Measurements from ENCODE around the gene BICDL1.

BICDL1 gene

DNA sequence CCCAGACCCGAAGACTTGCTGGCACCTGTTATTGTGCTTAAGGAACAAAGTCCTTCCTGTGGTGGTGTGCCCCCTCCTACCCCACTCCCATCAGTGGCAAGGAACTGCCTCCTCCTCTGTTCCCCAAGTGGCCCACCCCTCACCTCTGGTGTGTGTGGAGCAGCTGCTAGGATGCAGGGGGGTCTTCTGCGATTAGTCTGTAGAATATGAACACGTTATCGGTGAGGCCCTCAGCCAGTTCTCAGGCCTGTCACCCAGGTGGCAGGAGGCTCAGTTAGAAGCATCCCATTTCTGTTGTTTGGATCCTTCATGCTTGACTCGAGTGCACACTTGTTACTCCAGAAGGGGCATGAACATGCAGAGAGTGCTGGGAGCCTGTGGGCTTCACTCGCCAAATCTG lies 88.2 kb downstream of the BICDL1 start:
- no peak for ATAC-seq
- DNase-seq (ENCODE audit: low spot score in 2 of 2): no peak
- peaks cover 96% of the 10 kb centered on the region for H3K36me3 Mint-ChIP-seq
- H3K4me1 Mint-ChIP-seq: peaks cover 5% of the 10 kb centered on the region
- no peak overlapping the region for H3K27ac Mint-ChIP-seq
- no peak overlapping the region for H3K4me3 Mint-ChIP-seq
- H3K9me3 Mint-ChIP-seq: no peaks in the 10 kb centered on the region

DNA sequence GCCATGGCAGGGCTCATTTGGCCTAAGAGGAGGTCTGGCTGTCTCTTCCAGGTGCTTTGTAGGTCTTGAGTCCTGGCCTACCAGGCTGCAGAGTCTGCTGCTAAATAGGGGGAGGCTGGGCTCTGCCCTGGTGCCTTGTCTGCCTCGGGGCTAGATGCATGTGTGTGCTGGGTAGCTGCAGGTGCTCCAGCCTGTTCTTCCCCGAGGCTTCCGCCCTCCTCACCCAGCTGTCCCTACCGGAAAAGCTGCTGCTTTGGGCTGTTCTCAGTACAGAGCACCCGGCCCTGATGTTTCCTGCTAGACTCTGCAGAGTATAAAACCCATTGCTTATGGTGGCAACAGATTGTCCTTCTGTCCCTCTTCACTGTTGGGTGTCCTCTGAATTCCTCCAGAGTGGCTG lies 89.8 kb downstream of the BICDL1 start:
- DNase-seq (ENCODE audit: low spot score in 2 of 2): no peak
- Mint-ChIP-seq H3K36me3 (peaks cover 96% of the 10 kb centered on the region), H3K4me1 (peaks cover 5% of the 10 kb centered on the region), H3K27ac (peak overlapping the region; percentile 82), H3K4me3 (no peak overlapping the region), H3K9me3 (no peaks in the 10 kb centered on the region)
- ATAC-seq: no peak

DNA sequence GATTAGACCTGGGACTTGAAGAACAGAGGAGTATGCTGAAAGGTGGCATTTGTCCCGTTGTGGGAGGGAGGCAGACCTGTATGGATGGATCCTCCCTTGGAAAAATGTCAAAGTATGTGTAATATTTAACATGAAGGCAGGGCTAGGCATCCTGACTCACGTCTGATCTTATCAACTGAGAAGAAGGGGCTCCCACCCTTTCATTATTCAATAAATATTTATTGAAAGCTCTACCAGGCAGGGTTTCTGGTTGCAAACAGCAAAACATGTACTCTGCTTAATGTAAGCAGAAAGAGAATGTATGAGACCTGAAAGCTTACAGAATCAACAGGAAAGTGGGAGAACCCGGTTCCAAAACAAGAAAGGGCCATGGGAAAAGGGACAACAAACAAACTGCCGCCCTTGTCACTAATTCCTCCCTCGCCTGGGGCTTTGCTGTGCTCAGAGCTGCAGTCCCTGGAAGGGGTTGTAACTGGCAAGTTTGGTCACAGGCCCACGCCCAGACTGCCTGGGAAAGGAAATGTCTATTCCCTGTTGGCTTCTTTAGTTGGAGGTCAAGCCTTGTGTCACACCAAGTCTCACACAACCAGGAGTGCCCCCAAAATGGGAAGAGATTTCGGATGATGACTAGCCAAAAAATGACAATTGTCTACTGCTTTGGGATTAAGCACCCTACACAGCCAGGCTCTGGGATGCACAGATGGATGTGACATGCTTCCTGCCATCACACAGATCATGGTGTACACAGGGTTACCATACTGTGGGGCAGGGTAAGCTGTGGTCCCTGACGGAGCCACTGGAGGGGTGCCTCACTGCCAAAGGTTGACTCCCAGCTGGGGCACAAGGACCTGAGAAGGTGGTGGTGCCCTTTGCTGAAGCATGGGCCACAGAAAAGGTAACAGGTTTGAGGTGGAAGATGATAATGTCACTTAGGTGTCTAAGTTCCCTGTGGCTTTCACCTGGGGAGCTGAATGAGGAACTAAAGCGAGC lies 90.7 kb downstream of the BICDL1 start:
- H3K4me1 Mint-ChIP-seq: peaks cover 5% of the 10 kb centered on the region

DNA sequence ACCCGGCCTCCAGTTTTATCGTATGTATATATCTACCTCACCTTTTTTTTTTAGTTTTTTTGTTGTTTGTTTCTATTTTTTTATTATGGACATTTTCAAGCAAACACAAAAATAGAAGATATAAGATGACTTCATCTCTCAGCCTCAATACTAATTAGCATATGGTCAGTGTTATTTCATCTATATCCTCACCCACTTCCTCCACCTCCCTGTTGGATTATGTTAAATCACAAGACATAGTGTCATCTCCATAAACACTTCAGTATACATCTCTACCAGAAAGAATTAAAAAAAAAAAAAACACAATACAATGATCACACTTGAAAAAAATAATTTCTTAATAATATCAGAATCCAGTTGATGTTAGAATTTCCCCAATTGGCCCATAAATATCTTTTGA lies 92.6 kb downstream of the BICDL1 start:
- peaks cover 93% of the 10 kb centered on the region for H3K36me3 Mint-ChIP-seq
- DNase-seq (ENCODE audit: low spot score in 2 of 2): no peak

More for the DNA sequence above, 90.7 kb downstream of the BICDL1 start:
- ATAC-seq (no peak), DNase-seq (ENCODE audit: low spot score in 2 of 2) (no peak)
- no peaks in the 10 kb centered on the region for H3K9me3 Mint-ChIP-seq
- H3K36me3 Mint-ChIP-seq: peaks cover 96% of the 10 kb centered on the region
- no peak overlapping the region for H3K27ac Mint-ChIP-seq
- no peak overlapping the region for H3K4me3 Mint-ChIP-seq

DNA sequence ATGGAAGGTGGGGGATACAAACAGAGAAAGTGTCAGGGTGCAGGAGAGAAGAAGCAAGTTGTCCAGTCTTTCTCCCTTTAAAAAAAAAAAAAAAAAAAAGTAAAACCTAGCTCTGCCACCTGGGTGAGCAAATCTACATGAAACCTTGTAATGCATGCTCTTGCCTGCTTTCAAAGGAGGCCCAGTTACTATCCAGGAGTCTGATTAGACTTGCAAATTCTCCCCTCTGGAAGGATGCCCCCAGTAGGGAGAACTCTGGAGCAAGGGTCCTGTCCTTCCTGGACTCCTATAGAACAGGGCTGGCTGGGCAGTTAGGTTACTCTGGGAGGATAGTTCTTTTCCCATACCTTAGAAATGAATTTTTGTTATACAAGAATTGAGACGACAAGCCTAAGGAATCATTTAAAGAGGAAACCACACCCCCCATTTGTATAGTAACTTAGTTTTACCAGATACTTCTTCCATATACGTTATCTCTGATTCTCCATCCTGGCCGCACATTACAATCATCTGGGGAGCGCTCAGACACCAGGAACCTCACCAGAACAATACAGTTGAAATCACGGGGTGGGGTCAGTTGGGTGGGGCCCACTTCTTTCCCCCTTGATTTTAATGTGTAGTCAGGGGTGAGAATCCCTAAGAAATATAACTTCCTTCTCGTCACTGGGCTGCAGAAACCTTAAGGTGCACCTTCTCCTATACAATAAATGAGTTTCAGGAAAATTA lies 97.0 kb downstream of the BICDL1 start:
- Mint-ChIP-seq H3K4me1 (peaks cover 24% of the 10 kb centered on the region), H3K9me3 (no peaks in the 10 kb centered on the region), H3K27ac (peak overlapping the region; percentile 92), H3K36me3 (peaks cover 96% of the 10 kb centered on the region), H3K4me3 (peak overlapping the region; percentile 61)
- ATAC-seq (no peak), DNase-seq (ENCODE audit: low spot score in 2 of 2) (no peak)

More for the DNA sequence above, 92.6 kb downstream of the BICDL1 start:
- Mint-ChIP-seq H3K9me3 (no peaks in the 10 kb centered on the region), H3K4me3 (no peak overlapping the region), H3K27ac (peak overlapping the region; percentile 30), H3K4me1 (peaks cover 13% of the 10 kb centered on the region)
- no peak for ATAC-seq

DNA sequence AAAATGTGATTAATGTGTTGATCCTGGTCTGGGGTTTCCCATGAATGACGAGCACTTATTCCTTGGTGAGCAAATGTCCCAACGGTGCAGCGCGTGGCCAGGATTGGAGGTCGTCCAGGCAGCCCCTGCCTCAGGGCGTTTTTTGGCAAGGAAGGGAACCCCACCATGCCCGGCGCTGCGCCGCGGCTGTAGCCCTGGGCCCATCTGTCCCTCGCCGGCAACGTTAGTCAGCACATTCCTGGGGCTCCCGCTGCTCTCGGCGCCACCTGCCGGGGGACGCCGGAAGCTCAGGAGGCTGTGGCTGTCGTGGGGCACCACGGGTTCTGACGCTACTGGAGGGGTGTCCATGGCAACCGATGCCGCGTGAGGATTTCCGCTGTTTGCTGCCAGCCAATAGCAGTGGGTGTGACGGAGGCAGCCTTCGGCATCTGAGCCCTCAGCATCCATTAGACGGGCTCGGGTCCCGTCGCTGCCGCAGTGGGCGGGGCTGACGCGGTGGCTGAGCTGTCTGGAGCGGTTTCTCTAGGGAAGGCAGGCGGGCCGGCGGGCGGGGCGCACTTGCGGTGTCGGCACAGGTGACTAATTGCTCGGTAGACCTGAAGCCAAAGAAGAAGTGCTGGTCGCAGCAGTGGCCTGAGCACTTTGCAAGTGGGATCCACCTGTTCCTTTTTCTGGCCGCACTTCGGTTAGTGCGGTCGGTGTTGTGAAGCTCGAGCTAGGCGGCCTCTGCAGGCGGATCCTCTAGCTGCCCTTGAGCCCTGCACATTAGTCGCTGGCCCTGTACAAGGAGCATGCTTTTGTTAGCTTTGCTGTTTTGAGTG lies 98.0 kb downstream of the BICDL1 start:
- H3K4me1 Mint-ChIP-seq: peaks cover 30% of the 10 kb centered on the region
- DNase-seq (ENCODE audit: low spot score in 2 of 2): peak; percentile 99 to 100
- peak overlapping the region; percentile 61 for H3K4me3 Mint-ChIP-seq
- peak overlapping the region; percentile 92 for H3K27ac Mint-ChIP-seq
- no peaks in the 10 kb centered on the region for H3K9me3 Mint-ChIP-seq
- peaks cover 96% of the 10 kb centered on the region for H3K36me3 Mint-ChIP-seq
- ATAC-seq: peak; percentile 99

DNA sequence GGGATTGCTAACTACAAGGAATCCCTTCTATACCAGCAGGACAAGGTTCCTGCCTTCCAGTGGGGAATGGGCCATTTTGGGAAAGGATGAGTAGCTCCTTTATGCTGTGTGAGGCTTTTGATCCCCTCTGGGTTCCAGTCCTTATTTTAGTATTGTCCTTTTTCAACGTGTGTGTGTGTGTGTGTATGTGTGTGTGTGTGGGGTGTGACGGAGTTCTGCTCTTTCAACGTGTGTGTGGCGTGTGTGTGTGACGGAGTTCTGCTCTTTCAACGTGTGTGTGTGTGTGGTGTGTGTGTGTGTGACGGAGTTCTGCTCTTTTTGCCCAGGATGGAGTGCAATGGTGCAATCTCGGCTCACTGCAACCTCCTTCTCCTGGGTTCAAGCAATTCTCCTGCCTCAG lies 100.1 kb downstream of the BICDL1 start:
- H3K4me3 Mint-ChIP-seq: no peak overlapping the region
- H3K4me1 Mint-ChIP-seq: peaks cover 35% of the 10 kb centered on the region
- ATAC-seq (no peak), DNase-seq (ENCODE audit: low spot score in 2 of 2) (no peak)
- H3K9me3 Mint-ChIP-seq: no peaks in the 10 kb centered on the region
- no peak overlapping the region for H3K27ac Mint-ChIP-seq
- H3K36me3 Mint-ChIP-seq: peaks cover 91% of the 10 kb centered on the region

DNA sequence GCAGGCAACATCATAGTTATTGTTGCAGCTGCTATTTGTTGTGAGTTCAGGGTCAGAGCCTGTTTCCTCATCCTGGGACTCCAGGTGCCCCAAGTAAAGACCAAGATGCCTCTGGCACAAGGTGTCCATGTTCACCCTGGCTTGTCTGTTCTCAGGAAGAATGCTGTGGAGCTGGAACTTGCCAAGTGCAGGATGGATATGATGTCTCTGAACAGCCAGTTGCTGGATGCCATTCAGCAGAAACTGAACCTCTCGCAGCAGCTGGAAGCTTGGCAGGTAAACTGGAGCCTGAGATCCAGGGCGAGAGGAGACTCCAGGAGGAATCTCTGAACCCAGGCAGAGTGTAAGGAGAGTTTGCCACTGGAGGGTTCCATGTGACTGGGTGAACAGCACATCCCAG lies 100.8 kb downstream of the BICDL1 start:
- DNase-seq (ENCODE audit: low spot score in 2 of 2): no peak
- Mint-ChIP-seq H3K4me3 (no peak overlapping the region), H3K9me3 (no peaks in the 10 kb centered on the region), H3K4me1 (peaks cover 35% of the 10 kb centered on the region), H3K36me3 (peaks cover 91% of the 10 kb centered on the region), H3K27ac (peak overlapping the region; percentile 82)
- ATAC-seq: no peak

DNA sequence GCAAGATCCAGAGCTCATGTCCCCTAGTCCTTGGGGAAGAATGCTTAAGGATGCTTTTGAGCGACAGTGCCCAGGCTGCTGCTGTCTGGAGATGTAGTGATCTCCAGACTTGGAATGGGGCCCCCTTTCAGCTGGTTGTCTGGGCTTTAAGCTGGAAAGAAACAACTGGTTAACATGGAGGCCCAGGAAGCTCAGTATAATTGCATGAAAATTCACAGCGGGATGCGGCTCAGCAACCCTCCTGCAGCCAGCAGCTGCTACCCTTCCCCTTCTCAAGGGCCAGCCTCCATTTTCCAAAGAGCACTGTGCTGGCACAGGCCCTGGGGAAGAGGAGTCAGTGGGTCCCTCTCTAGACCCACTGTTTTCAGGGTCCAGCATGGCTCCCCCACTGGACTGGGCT lies 101.2 kb downstream of the BICDL1 start:
- Mint-ChIP-seq H3K27ac (peak overlapping the region; percentile 82), H3K36me3 (peaks cover 91% of the 10 kb centered on the region), H3K4me3 (no peak overlapping the region), H3K9me3 (no peaks in the 10 kb centered on the region), H3K4me1 (peaks cover 35% of the 10 kb centered on the region)
- DNase-seq (ENCODE audit: low spot score in 2 of 2) (peak in 1 of 2 donors; percentile 47), ATAC-seq (no peak)

DNA sequence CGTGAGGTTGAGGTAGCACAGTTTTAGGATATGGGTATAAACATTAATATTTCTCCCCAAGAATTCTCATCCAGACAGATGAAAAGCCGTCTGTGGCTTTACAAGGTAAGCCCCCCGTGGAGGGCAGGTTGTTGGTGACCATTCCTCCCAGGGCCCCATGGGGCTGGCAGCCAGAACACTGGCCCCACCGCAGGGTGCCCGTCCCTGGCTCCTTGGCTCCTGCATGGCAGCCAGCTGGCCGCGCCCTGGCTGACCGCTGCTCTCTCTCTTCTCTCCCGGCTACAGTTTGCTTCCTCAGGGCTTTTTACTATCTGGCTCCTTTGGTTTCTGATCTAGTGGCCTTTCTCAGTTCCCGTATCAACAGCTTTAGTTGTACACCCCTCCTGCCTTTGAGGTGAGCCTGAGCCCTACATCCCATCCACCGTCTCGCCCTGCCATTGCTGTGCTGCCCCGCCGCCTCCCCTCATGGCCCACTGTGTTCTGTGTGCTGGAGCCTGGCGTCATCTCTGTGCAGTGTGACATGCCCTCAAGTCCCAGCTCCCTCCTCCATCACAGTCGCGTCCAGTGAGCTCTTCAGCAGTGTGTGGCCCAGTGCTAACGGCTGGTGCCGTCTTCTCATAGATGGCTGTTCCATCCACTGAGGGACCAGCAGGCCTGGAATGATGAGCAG lies 101.7 kb downstream of the BICDL1 start:
- peak overlapping the region; percentile 82 for H3K27ac Mint-ChIP-seq
- H3K9me3 Mint-ChIP-seq: no peaks in the 10 kb centered on the region
- peaks cover 35% of the 10 kb centered on the region for H3K4me1 Mint-ChIP-seq
- no peak for ATAC-seq
- H3K4me3 Mint-ChIP-seq: no peak overlapping the region
- DNase-seq (ENCODE audit: low spot score in 2 of 2): no peak
- H3K36me3 Mint-ChIP-seq: peaks cover 91% of the 10 kb centered on the region

DNA sequence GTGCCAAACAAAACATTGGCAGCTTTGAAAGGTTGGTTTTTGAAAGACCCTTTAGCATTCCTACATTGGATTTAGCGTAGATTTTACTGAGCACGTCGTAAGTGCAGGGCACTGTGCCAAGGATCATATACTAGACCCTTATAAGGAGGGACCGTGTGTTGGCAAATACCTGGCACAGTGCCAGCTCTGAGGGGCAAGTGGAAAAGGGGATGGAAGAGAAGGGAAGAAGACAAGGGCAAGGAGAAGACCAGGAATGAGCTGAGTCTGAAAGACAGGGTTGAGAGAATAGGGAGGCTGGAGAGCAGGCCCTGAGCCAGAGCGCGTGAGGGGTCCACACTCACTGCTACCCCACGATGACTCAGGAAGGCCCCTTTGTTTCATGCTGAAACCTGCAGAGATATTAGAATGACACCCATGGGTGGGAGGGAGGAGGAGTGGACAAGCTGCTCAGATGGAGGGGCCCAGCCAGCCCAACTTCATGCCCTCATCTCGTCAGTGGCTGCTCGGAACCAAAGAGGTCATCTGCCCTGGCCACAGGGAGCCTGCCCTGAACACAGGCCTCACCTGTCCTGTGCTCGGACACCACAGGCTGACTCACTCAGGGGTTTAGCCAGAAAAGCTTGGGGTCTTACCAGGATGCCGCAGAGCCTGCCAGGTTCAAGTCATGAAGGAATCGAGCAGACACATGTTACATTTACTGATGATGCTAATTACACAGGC lies 102.5 kb downstream of the BICDL1 start:
- peaks cover 93% of the 10 kb centered on the region for H3K36me3 Mint-ChIP-seq
- no peaks in the 10 kb centered on the region for H3K9me3 Mint-ChIP-seq
- peaks cover 29% of the 10 kb centered on the region for H3K4me1 Mint-ChIP-seq
- peak overlapping the region; percentile 82 for H3K27ac Mint-ChIP-seq
- no peak for DNase-seq (ENCODE audit: low spot score in 2 of 2)
- ATAC-seq: no peak
- no peak overlapping the region for H3K4me3 Mint-ChIP-seq

DNA sequence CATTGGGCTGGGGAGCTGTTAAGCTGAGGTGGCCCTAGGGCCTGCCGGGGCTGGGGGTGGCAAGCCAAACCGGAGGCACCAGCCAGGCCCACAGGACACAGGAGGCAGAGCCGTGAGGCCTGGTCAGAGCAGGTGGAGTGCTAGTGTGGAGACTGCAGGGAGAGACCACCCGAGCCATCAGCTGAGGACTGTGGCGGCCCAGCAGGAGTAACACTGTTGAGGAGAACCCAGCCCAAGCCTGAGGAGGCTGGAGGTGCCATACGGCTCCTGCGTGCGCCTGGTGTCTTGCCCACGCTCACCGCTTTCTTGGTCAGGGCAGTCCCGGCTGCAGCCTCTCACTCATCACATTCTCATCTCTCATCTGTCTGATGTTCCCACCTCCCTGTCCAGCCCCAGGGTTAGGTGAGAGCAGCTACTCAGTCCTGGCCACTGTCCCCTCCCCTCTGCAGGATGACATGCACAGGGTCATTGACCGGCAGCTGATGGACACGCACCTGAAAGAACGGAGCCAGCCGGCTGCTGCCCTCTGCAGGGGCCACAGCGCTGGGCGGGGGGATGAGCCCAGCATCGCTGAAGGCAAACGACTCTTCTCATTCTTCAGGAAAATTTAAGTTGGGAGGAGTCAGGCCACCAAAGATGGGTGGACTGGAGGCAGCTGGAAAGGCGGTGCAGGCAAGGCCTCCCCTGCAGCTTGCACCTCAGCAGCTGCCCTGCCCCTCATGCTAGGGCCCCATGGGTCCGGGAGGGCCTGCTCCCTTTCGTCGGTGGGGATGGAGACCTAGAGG lies 103.7 kb downstream of the BICDL1 start:
- H3K27ac Mint-ChIP-seq: peak overlapping the region; percentile 82
- H3K9me3 Mint-ChIP-seq: no peaks in the 10 kb centered on the region
- peaks cover 94% of the 10 kb centered on the region for H3K36me3 Mint-ChIP-seq
- ATAC-seq (peak; percentile 5), DNase-seq (ENCODE audit: low spot score in 2 of 2) (peak in 1 of 2 donors; percentile 47)
- H3K4me1 Mint-ChIP-seq: peaks cover 17% of the 10 kb centered on the region
- no peak overlapping the region for H3K4me3 Mint-ChIP-seq

DNA sequence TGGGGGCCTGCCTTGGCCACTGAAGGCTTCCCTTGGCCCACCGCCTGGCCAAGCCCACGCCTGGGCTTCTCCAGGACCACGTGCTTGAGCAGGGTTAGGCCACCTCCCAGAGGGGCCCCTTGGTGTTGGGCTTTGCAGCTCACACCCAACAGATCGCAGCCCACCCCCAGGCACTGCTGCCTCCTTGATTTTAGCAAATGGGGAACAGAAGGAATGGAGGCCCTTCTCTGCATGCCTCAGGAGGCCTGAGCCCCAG lies 104.2 kb downstream of the BICDL1 start:
- peaks cover 94% of the 10 kb centered on the region for H3K36me3 Mint-ChIP-seq

More for the DNA sequence above, 104.2 kb downstream of the BICDL1 start:
- ATAC-seq (peak; percentile 8), DNase-seq (ENCODE audit: low spot score in 2 of 2) (peak in 1 of 2 donors; percentile 47)
- peak overlapping the region; percentile 65 for H3K27ac Mint-ChIP-seq
- no peak overlapping the region for H3K4me3 Mint-ChIP-seq
- H3K4me1 Mint-ChIP-seq: peaks cover 16% of the 10 kb centered on the region
- H3K9me3 Mint-ChIP-seq: no peaks in the 10 kb centered on the region
